ENCODE results near the gene MAST4. TPM values are rescaled to one million over a fixed set of nuclear protein-coding genes. Genes with fewer than 3 reads are reported as not detected.

The MAST4 gene
- total RNA-seq, 1 experiment from 2014 or later, result 1.5 TPM

- DNase-seq (ENCODE audit: extremely low read depth, low read depth), result no peak
These were observed 349.5 kb downstream of the MAST4 start for GRCh38 chr5:66945389-66946349.

DNA sequence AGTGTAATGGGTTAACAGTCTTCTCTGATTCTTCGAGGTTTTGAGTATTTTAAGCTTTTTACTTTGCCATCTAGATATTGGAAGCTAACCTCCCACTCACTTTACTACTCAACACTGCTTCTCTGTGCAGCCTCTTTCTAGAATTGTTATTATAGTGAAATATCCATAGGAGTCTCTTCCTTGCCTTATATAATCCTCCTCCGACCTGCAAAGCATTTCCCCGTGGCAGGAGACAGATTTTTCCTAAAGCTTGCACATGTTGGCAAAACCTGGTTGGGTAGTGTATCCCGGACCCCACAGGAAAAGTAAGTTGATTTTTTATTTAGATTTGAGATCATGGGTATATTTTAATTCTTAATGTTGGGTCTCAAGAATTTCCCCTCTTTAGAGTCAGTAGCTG, 351.3 kb downstream of the MAST4 start:
- DNase-seq (ENCODE audit: extremely low read depth, low read depth), result no peak

- no peak for DNase-seq (ENCODE audit: extremely low read depth, low read depth)
These were observed 352.9 kb downstream of the MAST4 start for GRCh38 chr5:66949066-66949465.

- DNase-seq (ENCODE audit: extremely low read depth, low read depth), result no peak
These were observed 356.0 kb downstream of the MAST4 start for GRCh38 chr5:66952153-66952552.

DNA sequence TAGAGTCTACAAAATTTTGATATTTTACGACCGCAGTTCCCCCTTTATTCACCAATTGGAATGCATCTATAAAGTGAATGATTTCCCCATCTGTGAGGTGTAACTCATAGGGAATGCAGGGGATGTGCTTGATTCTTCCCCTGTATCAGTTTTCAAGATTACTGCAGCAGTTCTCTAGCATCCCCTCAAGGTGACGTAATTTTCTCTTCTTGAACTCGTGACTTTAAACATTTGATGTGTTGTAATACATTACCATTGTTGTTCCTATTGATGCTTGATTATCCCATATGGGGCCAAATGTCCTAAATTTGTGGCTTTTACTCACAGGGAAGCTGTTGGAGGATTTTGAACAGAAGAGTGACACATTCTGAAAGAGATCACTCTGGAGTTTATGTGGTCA, 360.2 kb downstream of the MAST4 start:
- DNase-seq (ENCODE audit: extremely low read depth, low read depth), result no peak

DNA sequence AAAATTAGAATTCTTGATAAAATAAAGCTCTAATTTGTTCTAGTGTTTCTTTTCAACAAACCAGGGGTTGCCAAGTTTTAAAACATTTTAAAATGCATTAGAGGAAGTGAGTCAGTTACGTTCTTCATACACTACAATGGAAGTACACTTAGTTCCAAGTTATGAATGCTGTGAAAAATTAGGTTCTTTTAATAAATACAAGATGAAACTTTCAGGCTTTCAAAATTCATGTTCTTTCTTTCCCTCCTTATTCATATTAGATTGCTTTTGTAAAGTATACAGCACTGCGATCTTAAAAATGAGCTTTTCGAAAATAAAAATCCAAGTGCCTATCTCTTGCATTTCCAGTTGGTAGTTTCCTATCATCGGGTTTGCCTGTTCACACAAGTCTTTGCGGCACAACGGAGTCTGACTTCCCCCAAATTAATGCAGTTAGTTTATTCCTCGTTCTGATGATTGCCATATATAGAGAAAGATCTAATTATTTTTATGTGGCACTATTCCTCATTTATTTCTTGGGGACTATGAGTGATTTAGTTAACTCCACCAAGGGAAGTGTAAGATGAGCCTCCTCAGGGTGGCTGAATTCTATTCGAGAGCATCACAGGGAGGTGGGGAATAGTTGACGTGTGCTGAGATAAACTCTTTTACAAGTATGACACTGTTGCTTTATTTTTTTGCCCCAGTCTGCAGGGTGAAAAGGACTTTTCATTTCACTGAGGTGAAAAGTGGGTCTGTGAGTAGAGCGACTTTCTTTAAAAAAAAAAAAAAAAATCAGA, 362.2 kb downstream of the MAST4 start:
- DNase-seq (ENCODE audit: extremely low read depth, low read depth), result peak; percentile 11

DNA sequence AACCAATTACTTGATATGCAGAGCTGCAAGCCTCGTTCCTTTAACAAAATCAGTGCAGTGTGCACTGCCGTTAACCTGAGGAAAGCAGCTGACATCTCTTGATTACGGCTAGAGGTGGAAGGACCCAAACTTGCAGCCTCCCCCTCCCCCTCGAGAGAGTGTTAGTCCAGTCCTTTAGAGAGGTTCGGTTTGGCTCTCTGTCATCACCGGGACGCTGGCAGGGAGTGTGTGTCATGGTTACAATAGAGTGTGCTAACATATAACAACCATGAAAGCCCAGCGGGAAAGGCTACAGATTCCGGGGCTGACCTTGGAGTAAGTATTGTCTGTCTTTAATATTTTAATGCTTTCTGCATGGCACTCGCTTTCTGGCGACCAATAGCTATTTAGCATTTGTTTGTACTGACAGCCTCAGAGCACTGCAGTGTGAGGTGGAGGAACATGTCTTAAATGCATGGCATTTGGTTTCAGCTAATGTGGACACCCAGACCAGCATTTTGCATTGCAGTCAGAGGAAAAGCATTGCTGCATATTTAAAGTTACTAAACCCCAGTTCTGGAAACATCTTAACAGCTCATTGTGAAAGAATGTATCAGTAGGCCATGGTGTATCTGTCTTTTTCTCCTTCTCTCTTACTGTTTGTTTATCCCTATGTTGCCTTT, 362.9 kb downstream of the MAST4 start:
- peak; percentile 16 for DNase-seq (ENCODE audit: extremely low read depth, low read depth)

DNA sequence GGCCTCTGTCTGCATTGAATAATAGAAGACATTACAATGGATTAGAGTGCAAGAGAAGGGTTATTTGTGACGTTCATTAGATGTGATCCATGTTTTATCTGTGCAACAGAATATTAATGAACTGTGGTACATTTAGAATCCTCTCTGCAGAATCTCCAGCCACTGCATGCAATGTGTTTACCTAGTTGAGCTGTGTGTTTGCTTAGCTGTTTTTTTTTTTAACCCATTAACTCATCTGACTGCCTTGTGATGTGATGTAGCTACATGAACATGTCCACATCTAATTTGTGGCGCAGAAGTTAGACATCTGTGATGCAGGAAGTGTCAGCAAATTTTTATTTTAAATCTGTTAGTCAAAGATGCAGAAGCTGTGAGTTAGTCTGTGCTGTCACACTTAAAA, 363.5 kb downstream of the MAST4 start:
- peak; percentile 20 for DNase-seq (ENCODE audit: extremely low read depth, low read depth)

DNA sequence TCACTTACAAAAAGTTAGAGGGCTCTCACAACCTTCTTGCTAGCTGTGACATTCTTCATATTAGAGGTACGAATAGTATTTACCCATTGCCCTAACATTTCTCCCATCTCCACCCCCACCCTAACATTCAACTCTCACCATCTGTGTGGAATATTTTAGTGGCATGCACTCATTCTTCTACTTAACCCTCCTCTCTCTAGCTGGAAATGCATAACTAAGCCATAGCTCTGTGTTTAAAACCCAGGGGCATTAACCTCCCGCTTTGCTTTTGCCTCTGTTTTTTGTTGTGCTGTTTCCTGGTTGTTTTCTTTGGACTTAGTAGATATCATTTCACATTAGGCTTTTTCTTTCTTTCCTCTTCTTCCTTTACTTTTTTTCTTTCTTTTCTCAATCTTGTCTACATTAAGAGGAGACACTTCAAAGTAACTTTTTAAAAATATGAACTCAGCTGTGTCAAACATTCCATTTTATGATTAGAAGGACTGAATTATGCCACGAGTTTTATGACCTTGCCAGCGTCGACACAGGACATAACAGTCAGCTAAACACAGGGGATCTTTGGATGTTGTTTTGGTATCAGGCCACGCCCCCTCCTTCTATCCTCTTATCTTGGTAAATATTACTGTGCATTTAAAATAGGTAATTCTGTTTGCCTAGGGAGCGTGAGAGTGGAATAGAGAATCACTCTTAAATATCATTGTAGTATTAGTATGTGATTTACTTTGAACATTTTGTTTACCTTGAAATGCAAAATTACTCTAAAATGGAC, 364.4 kb downstream of the MAST4 start:
- DNase-seq (ENCODE audit: extremely low read depth, low read depth), result no peak

GRCh38 chr5:66963559-66963971, 367.4 kb downstream of the MAST4 start:
- DNase-seq (ENCODE audit: extremely low read depth, low read depth), result peak; percentile 18

GRCh38 chr5:66966439-66966838, 370.2 kb downstream of the MAST4 start:
- DNase-seq (ENCODE audit: extremely low read depth, low read depth), result no peak

- no peak for DNase-seq (ENCODE audit: extremely low read depth, low read depth)
These were observed 370.9 kb downstream of the MAST4 start for GRCh38 chr5:66967102-66967501.

- no peak for DNase-seq (ENCODE audit: extremely low read depth, low read depth)
These were observed 371.7 kb downstream of the MAST4 start for GRCh38 chr5:66967826-66968262.

DNA sequence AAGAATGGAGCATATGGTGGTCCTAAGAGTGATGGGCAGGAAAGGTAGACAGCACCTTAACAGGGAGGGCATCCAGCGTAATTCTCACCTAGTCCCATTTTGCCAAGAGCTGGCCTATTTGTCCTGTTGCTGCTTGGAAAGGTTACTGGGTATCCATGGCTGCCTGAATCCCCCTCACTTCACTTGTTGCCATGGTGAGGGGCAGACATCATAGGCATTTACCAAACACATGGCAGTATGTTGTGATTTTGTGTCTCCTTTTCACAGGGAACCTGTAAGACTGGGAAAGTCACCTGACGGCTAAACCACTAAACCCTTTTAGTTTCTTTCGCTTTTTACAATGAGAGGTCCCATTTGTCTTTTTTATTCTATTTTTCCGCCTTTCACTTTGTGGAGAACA, 373.3 kb downstream of the MAST4 start:
- no peak for DNase-seq (ENCODE audit: extremely low read depth, low read depth)

DNA sequence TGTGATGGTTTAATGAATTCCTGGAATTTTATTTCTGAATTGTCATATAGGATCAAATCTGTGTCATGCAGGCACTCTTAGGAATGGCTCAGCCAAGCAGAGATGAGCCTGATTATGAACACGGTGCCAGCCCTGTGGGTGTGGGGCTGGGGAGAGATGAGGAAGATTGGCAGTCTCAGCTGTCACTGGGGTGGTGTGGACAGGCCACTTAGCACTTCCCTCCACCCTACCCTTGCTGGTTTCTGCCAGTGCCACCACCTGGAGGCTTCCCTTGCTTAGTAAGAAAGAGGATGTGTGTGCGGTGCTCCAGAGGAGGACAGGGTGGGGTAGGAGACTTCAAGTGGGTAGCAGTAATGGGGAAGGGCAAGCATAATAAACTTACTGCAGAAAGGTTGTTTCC, 373.8 kb downstream of the MAST4 start:
- DNase-seq (ENCODE audit: extremely low read depth, low read depth), result no peak

DNA sequence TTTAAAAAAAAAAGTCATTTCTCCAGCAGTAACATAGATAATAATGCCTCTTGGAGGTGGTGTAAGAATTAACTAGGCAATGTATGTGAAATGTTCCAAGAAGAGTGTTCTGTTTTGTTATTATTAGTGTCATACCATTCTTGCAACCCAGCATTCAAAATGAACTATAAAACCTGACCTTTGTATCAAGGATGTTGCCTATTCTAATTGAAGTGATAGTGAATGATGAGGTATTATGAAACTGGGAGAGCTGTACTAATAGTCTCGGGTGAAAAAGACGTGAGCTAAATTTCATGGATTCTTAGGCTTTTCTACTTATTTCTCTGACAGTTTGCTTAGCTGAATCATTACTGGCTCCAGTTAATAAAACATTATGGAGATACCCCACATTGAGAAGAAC, 375.8 kb downstream of the MAST4 start:
- no peak for DNase-seq (ENCODE audit: extremely low read depth, low read depth)

GRCh38 chr5:66974256-66974655, 378.1 kb downstream of the MAST4 start:
- DNase-seq (ENCODE audit: extremely low read depth, low read depth), result no peak

DNA sequence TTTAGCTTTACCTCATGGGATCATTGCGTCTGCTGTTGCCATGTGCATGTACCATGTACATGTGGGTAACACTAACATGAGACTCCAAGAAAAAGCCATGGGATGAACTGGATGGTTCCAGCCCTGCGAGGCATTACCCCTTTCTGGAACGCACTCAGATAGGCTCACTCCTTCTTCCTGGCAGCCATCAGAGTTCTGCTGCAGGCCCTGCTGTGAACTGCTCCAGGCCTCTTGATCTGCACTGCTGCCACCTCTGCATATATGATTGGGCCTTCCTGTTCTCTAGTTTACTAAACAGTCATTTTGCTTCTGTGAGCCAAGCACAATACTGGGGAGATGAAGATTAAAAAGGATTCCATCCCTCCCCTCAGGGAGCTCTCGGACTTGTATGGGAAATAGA, 379.9 kb downstream of the MAST4 start:
- no peak for DNase-seq (ENCODE audit: extremely low read depth, low read depth)

GRCh38 chr5:66979738-66980137, 383.5 kb downstream of the MAST4 start:
- DNase-seq (ENCODE audit: extremely low read depth, low read depth), result no peak

DNA sequence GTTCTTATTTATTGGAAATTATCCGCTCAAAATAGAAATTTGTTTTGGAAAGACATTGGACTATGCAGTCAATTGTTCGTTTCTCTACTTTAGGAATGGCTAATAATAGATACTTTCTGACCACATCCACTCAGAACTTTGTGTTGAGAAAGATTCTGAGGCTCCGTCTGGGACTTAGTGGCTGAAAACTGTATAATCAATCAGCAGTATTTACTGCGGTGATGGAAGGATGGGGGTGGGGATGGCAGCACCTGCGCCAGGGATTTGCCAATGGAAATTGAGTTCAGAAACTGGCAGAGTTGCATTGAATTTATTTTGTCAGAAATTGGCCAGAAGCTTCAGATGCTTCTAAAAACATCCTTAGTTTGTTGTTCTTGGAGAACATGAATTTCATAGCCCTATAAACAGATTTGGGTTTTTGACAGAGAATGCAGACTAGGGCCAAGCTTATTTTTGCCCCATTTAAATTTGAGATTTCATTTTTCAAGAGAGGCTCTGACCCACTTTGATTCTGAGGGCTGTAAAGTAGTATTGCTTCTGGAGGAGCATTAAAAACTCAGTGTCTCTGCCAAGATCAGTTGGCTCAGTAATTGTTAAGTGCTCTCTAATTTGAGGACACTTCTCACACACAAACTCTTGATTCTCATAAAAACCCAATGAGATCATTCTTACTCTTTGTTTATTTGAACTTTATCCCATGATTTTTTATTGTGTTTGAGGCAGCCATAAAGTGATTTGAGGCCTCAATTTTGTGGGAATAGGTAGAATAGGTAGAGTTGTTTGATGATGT, 385.3 kb downstream of the MAST4 start:
- no peak for DNase-seq (ENCODE audit: extremely low read depth, low read depth)
